ENCODE results near the gene TNS4. TPM values are rescaled to one million over a fixed set of nuclear protein-coding genes. Genes with fewer than 3 reads are reported as not detected.
"Not testable (repeated sequence)": the region's sequence is repeated elsewhere in the genome, so short reads cannot be mapped to it uniquely, and the experiment has no call there.

TNS4 gene
- total RNA-seq, 1 donor from 2014 or later: not detected

DNA sequence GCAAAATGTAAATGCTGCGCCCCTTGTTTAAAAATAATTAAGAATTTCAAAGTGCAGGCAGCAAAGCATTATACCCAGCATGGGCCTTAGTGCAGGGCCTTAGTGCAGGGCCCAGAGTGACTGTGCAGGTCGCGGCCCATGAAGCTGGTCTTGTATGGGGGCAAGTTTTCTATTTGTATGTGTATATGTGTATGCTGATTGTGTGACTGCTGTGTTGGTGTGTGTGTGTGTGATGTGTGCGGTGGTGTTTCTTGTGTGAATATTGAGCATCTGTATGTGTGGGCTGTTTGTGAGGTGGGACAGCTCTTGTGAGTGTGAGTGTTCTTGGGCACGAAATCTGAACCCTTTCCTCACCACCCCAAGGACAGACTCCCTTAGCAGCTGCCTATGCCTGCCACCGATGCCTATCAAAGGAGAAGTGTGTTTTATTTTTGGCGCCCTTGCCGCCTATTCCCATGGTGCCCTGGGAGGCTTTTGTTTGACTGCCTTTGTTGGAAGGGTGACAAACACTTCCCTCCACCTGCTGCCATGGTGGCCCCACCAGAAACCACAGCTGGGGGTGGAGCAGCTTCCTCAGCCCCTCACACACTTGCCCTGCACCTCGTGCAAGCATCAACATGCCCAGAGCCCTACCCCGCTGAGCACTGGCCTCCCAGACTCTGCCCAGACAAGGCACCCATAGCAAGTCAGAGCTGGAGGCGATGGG lies 45.8 kb upstream of the TNS4 start:
- no peak overlapping the region for H3K27ac Mint-ChIP-seq (ENCODE audit: unreplicated experiment)
- peaks cover 30% of the 10 kb centered on the region for H3K4me1 Mint-ChIP-seq (ENCODE audit: low read depth, unreplicated experiment)
- peaks cover 7% of the 10 kb centered on the region for H3K27me3 Mint-ChIP-seq (ENCODE audit: unreplicated experiment)
- TF ChIP-seq, protein P1, sequence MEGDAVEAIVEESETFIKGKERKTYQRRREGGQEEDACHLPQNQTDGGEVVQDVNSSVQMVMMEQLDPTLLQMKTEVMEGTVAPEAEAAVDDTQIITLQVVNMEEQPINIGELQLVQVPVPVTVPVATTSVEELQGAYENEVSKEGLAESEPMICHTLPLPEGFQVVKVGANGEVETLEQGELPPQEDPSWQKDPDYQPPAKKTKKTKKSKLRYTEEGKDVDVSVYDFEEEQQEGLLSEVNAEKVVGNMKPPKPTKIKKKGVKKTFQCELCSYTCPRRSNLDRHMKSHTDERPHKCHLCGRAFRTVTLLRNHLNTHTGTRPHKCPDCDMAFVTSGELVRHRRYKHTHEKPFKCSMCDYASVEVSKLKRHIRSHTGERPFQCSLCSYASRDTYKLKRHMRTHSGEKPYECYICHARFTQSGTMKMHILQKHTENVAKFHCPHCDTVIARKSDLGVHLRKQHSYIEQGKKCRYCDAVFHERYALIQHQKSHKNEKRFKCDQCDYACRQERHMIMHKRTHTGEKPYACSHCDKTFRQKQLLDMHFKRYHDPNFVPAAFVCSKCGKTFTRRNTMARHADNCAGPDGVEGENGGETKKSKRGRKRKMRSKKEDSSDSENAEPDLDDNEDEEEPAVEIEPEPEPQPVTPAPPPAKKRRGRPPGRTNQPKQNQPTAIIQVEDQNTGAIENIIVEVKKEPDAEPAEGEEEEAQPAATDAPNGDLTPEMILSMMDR (IDR thresholded peaks at IDR 0.05; ENCODE audit: partially characterized antibody, unreplicated experiment): no peak
- H3K36me3 Mint-ChIP-seq (ENCODE audit: unreplicated experiment): no peaks in the 10 kb centered on the region
- DNase-seq: no peak
- no peak overlapping the region for H3K4me3 Mint-ChIP-seq (ENCODE audit: unreplicated experiment)
- peaks cover 3% of the 10 kb centered on the region for H3K9me3 Mint-ChIP-seq (ENCODE audit: unreplicated experiment)

DNA sequence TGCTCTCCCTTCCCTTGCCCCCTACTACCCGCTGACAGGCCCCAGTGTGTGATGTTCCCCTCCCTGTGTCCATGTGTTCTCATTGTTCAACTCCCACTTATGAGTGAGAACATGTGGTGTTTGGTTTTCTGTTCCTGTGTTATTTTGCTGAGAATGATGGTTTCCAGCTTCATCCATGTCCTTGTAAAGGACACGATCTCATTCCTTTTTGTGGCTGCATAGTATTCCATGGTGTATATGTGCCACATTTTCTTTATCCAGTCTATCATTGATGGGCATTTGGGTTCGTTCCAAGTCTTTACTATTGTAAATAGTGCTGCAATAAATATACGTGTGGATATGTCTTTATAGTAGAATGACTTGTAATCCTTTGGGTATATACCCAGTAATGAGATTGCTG lies 45.1 kb upstream of the TNS4 start:
- H3K9me3 Mint-ChIP-seq (ENCODE audit: unreplicated experiment); H3K27me3 Mint-ChIP-seq (ENCODE audit: unreplicated experiment); H3K4me3 Mint-ChIP-seq (ENCODE audit: unreplicated experiment); DNase-seq; H3K27ac Mint-ChIP-seq (ENCODE audit: unreplicated experiment); H3K36me3 Mint-ChIP-seq (ENCODE audit: unreplicated experiment): not testable (repeated sequence)
- H3K4me1 Mint-ChIP-seq (ENCODE audit: low read depth, unreplicated experiment): peaks cover 27% of the 10 kb centered on the region

DNA sequence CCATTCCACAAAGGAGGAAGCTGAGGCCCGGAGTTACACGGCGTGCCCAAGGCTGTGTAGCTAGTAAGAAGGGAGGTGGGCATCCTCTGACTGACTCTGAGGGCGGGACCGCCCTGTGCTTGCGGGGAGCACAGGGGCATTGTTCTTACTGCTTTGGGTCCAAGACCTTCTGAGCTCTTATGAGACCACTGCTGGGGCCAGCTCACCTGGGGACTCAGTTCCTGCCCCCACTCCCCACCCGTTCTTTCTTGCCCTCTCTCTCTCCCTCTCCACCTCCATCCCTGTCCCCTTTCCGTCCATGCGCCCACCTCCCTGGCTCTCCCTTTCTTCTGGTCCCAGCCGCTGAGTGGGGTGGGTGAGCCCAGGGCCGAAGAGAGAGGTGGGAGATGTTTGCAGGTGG lies 44.2 kb upstream of the TNS4 start:
- TF ChIP-seq, protein P1 (IDR thresholded peaks at IDR 0.05; ENCODE audit: partially characterized antibody, unreplicated experiment): no peak
- Mint-ChIP-seq H3K4me1 (ENCODE audit: low read depth, unreplicated experiment) (peaks cover 25% of the 10 kb centered on the region), H3K4me3 (ENCODE audit: unreplicated experiment) (no peak overlapping the region), H3K27ac (ENCODE audit: unreplicated experiment) (no peak overlapping the region), H3K36me3 (ENCODE audit: unreplicated experiment) (no peaks in the 10 kb centered on the region), H3K9me3 (ENCODE audit: unreplicated experiment) (peaks cover 5% of the 10 kb centered on the region), H3K27me3 (ENCODE audit: unreplicated experiment) (peaks cover 11% of the 10 kb centered on the region)
- DNase-seq: no peak

DNA sequence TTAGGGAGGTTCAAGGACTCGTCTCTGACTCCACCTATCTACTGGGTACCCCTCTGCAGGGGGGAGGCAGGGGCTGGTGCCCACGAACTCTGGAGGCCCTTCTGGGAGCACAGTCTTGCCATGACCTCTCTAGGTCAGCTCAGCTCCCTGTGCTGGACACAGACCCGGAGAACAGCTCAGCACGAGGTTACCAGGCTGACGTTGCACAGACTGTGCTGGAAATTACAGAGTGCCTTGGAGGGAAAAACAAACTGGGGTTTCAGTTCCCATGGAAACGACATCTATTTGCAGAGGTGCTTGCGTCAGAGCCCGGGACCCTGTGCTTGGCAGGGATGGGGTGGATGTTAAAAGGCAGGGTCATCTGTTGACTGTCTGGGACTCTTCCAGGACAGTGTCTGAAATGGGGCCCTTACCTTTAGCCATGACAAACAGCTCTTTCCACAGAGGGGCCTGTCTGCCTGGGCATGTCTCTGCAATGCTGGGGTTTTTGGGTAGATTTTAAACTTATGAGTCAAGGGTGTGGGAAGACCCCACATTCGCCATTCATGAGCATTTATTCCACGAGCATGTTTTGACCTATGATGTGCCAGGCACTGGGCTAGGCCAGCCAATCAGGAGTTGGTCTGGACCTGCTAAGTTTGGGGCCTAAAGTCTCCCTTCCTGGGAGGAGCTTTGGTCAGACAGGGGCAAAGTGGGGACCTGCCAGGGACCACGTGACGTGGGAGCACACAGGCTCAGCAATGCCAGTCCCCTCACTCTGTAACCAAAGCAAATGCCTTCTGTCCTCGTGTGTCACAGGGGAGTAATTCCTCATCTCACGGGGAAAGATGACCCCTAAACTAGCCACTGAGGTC lies 41.4 kb upstream of the TNS4 start:
- TF ChIP-seq, protein P1 (IDR thresholded peaks at IDR 0.05; ENCODE audit: partially characterized antibody, unreplicated experiment): no peak
- H3K36me3 Mint-ChIP-seq (ENCODE audit: unreplicated experiment): no peaks in the 10 kb centered on the region
- peaks cover 7% of the 10 kb centered on the region for H3K27me3 Mint-ChIP-seq (ENCODE audit: unreplicated experiment)
- peaks cover 15% of the 10 kb centered on the region for H3K4me1 Mint-ChIP-seq (ENCODE audit: low read depth, unreplicated experiment)
- H3K9me3 Mint-ChIP-seq (ENCODE audit: unreplicated experiment): peaks cover 5% of the 10 kb centered on the region
- DNase-seq: no peak
- H3K4me3 Mint-ChIP-seq (ENCODE audit: unreplicated experiment): no peak overlapping the region
- H3K27ac Mint-ChIP-seq (ENCODE audit: unreplicated experiment): peak overlapping the region; percentile 46

DNA sequence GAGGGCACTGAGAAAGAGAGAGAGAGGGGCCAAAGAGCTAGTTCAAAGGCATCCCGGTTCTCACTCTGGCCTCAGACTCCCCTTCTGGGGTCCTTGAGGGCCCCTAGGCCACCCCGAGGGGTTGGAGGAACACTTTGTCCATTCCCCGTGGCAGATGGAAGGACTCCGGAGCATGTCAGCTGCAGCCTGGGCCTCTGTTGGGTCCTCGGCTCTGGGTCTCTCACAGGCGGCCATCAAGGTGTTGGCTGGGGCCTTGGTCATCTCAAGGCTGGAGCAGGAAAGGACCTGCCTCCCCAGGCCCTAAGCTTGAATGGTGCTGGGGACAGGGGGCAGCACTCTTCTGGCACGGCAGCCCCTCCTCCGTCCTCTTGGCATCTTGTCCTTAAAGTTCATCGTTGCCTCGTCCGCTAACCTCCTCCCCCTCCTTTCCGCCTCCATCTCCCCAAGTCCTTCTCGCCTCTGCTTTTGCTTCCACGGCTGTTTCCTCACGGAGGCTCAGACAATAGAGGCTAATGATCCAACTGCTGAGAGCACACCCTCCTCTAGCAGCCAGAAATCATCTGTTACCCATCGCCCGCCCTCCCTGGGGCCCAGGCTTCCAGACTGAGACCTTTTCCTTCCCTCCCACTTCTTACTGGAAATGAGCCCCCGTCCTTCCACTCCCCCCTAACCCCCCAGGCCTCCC lies 40.6 kb upstream of the TNS4 start:
- no peak for DNase-seq
- H3K4me1 Mint-ChIP-seq (ENCODE audit: low read depth, unreplicated experiment): peaks cover 13% of the 10 kb centered on the region
- peaks cover 6% of the 10 kb centered on the region for H3K9me3 Mint-ChIP-seq (ENCODE audit: unreplicated experiment)
- H3K27ac Mint-ChIP-seq (ENCODE audit: unreplicated experiment): peak overlapping the region; percentile 46
- H3K27me3 Mint-ChIP-seq (ENCODE audit: unreplicated experiment): peaks cover 8% of the 10 kb centered on the region
- TF ChIP-seq, protein P1 (IDR thresholded peaks at IDR 0.05; ENCODE audit: partially characterized antibody, unreplicated experiment): no peak
- no peaks in the 10 kb centered on the region for H3K36me3 Mint-ChIP-seq (ENCODE audit: unreplicated experiment)
- peak overlapping the region; percentile 2 for H3K4me3 Mint-ChIP-seq (ENCODE audit: unreplicated experiment)
